ENCODE data around the gene CMTM2. TPM values are rescaled to one million over a fixed set of nuclear protein-coding genes. Genes with fewer than 3 reads are reported as not detected.

Gene CMTM2
- total RNA-seq, 1 donor from 2014 or later = not detected

- no peaks in the 10 kb centered on the region for H3K36me3 Mint-ChIP-seq (ENCODE audit: unreplicated experiment)
- peaks cover 3% of the 10 kb centered on the region for H3K4me1 Mint-ChIP-seq (ENCODE audit: unreplicated experiment)
- no peaks in the 10 kb centered on the region for H3K9me3 Mint-ChIP-seq (ENCODE audit: unreplicated experiment)
- H3K27ac Mint-ChIP-seq (ENCODE audit: unreplicated experiment) = no peak overlapping the region
- TF ChIP-seq CTCF (IDR thresholded peaks at IDR 0.05) = no peak
- no peak overlapping the region for H3K4me3 Mint-ChIP-seq (ENCODE audit: unreplicated experiment)
- no peak for DNase-seq (ENCODE audit: extremely low spot score, unreplicated experiment)
- peaks cover 5% of the 10 kb centered on the region for H3K27me3 Mint-ChIP-seq (ENCODE audit: unreplicated experiment)
Observed at GRCh38 chr16:66598111-66598510, 18.8 kb downstream of the CMTM2 start.

GRCh38 chr16:66599726-66600125, 20.5 kb downstream of the CMTM2 start:
- Mint-ChIP-seq H3K4me1 (ENCODE audit: unreplicated experiment) (peaks cover 11% of the 10 kb centered on the region), H3K4me3 (ENCODE audit: unreplicated experiment) (no peak overlapping the region), H3K9me3 (ENCODE audit: unreplicated experiment) (no peaks in the 10 kb centered on the region), H3K27me3 (ENCODE audit: unreplicated experiment) (peaks cover 5% of the 10 kb centered on the region), H3K27ac (ENCODE audit: unreplicated experiment) (no peak overlapping the region), H3K36me3 (ENCODE audit: unreplicated experiment) (no peaks in the 10 kb centered on the region)
- DNase-seq (ENCODE audit: extremely low spot score, unreplicated experiment) = no peak
- TF ChIP-seq CTCF (IDR thresholded peaks at IDR 0.05) = no peak

- Mint-ChIP-seq H3K27ac (ENCODE audit: unreplicated experiment) (no peak overlapping the region), H3K9me3 (ENCODE audit: unreplicated experiment) (no peaks in the 10 kb centered on the region), H3K4me3 (ENCODE audit: unreplicated experiment) (no peak overlapping the region), H3K27me3 (ENCODE audit: unreplicated experiment) (peaks cover 5% of the 10 kb centered on the region), H3K4me1 (ENCODE audit: unreplicated experiment) (peaks cover 11% of the 10 kb centered on the region), H3K36me3 (ENCODE audit: unreplicated experiment) (no peaks in the 10 kb centered on the region)
- no peak for TF ChIP-seq CTCF (IDR thresholded peaks at IDR 0.05)
- DNase-seq (ENCODE audit: extremely low spot score, unreplicated experiment) = no peak
Observed at GRCh38 chr16:66600477-66600876, 21.2 kb downstream of the CMTM2 start.

GRCh38 chr16:66601471-66601870, 22.2 kb downstream of the CMTM2 start:
- no peak overlapping the region for H3K27ac Mint-ChIP-seq (ENCODE audit: unreplicated experiment)
- no peak for TF ChIP-seq CTCF (IDR thresholded peaks at IDR 0.05)
- peaks cover 5% of the 10 kb centered on the region for H3K27me3 Mint-ChIP-seq (ENCODE audit: unreplicated experiment)
- H3K9me3 Mint-ChIP-seq (ENCODE audit: unreplicated experiment) = no peaks in the 10 kb centered on the region
- H3K36me3 Mint-ChIP-seq (ENCODE audit: unreplicated experiment) = no peaks in the 10 kb centered on the region
- H3K4me1 Mint-ChIP-seq (ENCODE audit: unreplicated experiment) = peaks cover 17% of the 10 kb centered on the region
- no peak overlapping the region for H3K4me3 Mint-ChIP-seq (ENCODE audit: unreplicated experiment)
- DNase-seq (ENCODE audit: extremely low spot score, unreplicated experiment) = no peak

- peak overlapping the region; percentile 94 for H3K27ac Mint-ChIP-seq (ENCODE audit: unreplicated experiment)
- H3K4me3 Mint-ChIP-seq (ENCODE audit: unreplicated experiment) = peak overlapping the region; percentile 93
- no peaks in the 10 kb centered on the region for H3K27me3 Mint-ChIP-seq (ENCODE audit: unreplicated experiment)
- no peaks in the 10 kb centered on the region for H3K9me3 Mint-ChIP-seq (ENCODE audit: unreplicated experiment)
- DNase-seq (ENCODE audit: extremely low spot score, unreplicated experiment) = peak; percentile 89
- peaks cover 36% of the 10 kb centered on the region for H3K4me1 Mint-ChIP-seq (ENCODE audit: unreplicated experiment)
- H3K36me3 Mint-ChIP-seq (ENCODE audit: unreplicated experiment) = no peaks in the 10 kb centered on the region
- no peak for TF ChIP-seq CTCF (IDR thresholded peaks at IDR 0.05)
Observed at GRCh38 chr16:66603537-66604375, 24.5 kb downstream of the CMTM2 start.
